H9 (cell line): ENCODE measurements around the gene XPR1. TPM values are rescaled to one million over a fixed set of nuclear protein-coding genes. Genes with fewer than 3 reads are reported as not detected.
"Not testable (repeated sequence)": the region's sequence is repeated elsewhere in the genome, so short reads cannot be mapped to it uniquely, and the experiment has no call there.

Experiments used
- DNase-seq: peaks from one replicate; pipeline ENCODE4 v3.0.0-alpha.2; 2017
- H2AFZ ChIP-seq: one replicate; pipeline ENCODE4 v1.6.1; 2013; ENCODE audit warnings: mild to moderate bottlenecking, low read length, control low read depth, moderate library complexity
- H2AK5ac ChIP-seq: 2 replicates; pipeline ENCODE4 v1.6.1; 2013; ENCODE audit warnings: low read length, control low read depth, mixed read lengths; ENCODE audit not compliant: insufficient read length
- H2BK120ac ChIP-seq: one replicate; pipeline ENCODE4 v1.6.1; 2013; ENCODE audit warnings: low read depth, mild to moderate bottlenecking, low read length, control low read depth, inconsistent platforms; ENCODE audit not compliant: poor library complexity, severe bottlenecking
- H2BK12ac ChIP-seq: 2 replicates; pipeline ENCODE4 v1.6.1; 2013; ENCODE audit warnings: low read length, control low read depth, mixed read lengths, low read depth; ENCODE audit not compliant: insufficient read length
- H2BK15ac ChIP-seq: 2 replicates; pipeline ENCODE4 v1.6.1; 2013; ENCODE audit warnings: low read depth, low read length, control low read depth
- H2BK20ac ChIP-seq: one replicate; pipeline ENCODE4 v1.6.1; 2013; ENCODE audit warnings: low read depth, mild to moderate bottlenecking, low read length, control low read depth, inconsistent platforms; ENCODE audit not compliant: poor library complexity, severe bottlenecking
- H2BK5ac ChIP-seq: 2 replicates; pipeline ENCODE4 v1.6.1; 2013; ENCODE audit warnings: low read length, control low read depth, mixed read lengths; ENCODE audit not compliant: insufficient read length
- H3K14ac ChIP-seq: 2 replicates; pipeline ENCODE4 v1.6.1; 2013; ENCODE audit warnings: low read length, control low read depth; ENCODE audit not compliant: insufficient read depth
- H3K18ac ChIP-seq: 2 replicates; pipeline ENCODE4 v1.6.1; 2013; ENCODE audit warnings: low read depth, mild to moderate bottlenecking, mixed read lengths, low read length, control low read depth; ENCODE audit not compliant: insufficient read length
- H3K23ac ChIP-seq: 2 replicates; pipeline ENCODE4 v1.6.1; 2013; ENCODE audit warnings: low read length, control low read depth, mixed read lengths, low read depth; ENCODE audit not compliant: insufficient read length
- H3K23me2 ChIP-seq: 2 replicates; pipeline ENCODE4 v1.6.1; 2013; ENCODE audit warnings: low read depth, mild to moderate bottlenecking, mixed read lengths, low read length, control low read depth; ENCODE audit not compliant: insufficient read length, poor library complexity, severe bottlenecking
- H3K27ac ChIP-seq: 2 replicates; pipeline ENCODE4 v1.5.1; 2013; ENCODE audit warnings: low read length, control low read depth, mixed read lengths, low read depth; ENCODE audit not compliant: insufficient read length
- H3K27me3 ChIP-seq: 2 replicates; pipeline ENCODE4 v1.6.1; 2013; ENCODE audit warnings: low read length, control low read depth, inconsistent platforms; ENCODE audit not compliant: insufficient read depth
- H3K4ac ChIP-seq: 2 replicates; pipeline ENCODE4 v1.6.1; 2013; ENCODE audit warnings: low read depth, mild to moderate bottlenecking, control low read depth, inconsistent platforms, low read length, moderate library complexity
- H3K4me1 ChIP-seq: 2 replicates; pipeline ENCODE4 v1.6.1; 2013; ENCODE audit warnings: low read length, control low read depth, inconsistent platforms; ENCODE audit not compliant: insufficient read depth
- H3K4me2 ChIP-seq: 2 replicates; pipeline ENCODE4 v1.6.1; 2013; ENCODE audit warnings: low read length, control low read depth, mixed read lengths; ENCODE audit not compliant: insufficient read length, insufficient read depth
- H3K56ac ChIP-seq: 2 replicates; pipeline ENCODE4 v1.6.1; 2013; ENCODE audit warnings: low read depth, mild to moderate bottlenecking, mixed read lengths, low read length, control low read depth; ENCODE audit not compliant: insufficient read length
- H3K79me1 ChIP-seq: 2 replicates; pipeline ENCODE4 v1.6.1; 2013; ENCODE audit warnings: low read depth, mild to moderate bottlenecking, moderate library complexity, low read length, control low read depth, inconsistent platforms; ENCODE audit not compliant: insufficient read depth, poor library complexity, severe bottlenecking
- H3K79me2 ChIP-seq: 2 replicates; pipeline ENCODE4 v1.6.1; 2013; ENCODE audit warnings: low read length, control low read depth, inconsistent platforms; ENCODE audit not compliant: insufficient read depth
- H3K9ac ChIP-seq: 2 replicates; pipeline ENCODE4 v1.6.1; 2013; ENCODE audit warnings: low read length, control low read depth, mixed read lengths; ENCODE audit not compliant: insufficient read length; ENCODE audit errors: extremely low read depth
- H3K9me3 ChIP-seq: one replicate; pipeline ENCODE4 v1.6.1; 2013; ENCODE audit warnings: low read depth, low read length, inconsistent platforms; ENCODE audit not compliant: control insufficient read depth
- H3T11ph ChIP-seq: one replicate; pipeline ENCODE4 v1.6.1; 2013; ENCODE audit warnings: mild to moderate bottlenecking, low read length, control low read depth, inconsistent platforms
- H4K20me1 ChIP-seq: one replicate; pipeline ENCODE4 v1.6.1; 2013; ENCODE audit not compliant: control insufficient read depth, insufficient read length, insufficient read depth
- H4K5ac ChIP-seq: 2 replicates; pipeline ENCODE4 v1.6.1; 2013; ENCODE audit warnings: low read depth, mild to moderate bottlenecking, mixed read lengths, low read length, control low read depth; ENCODE audit not compliant: insufficient read length
- H4K8ac ChIP-seq: replicated peaks from 2 replicates; pipeline ENCODE4 v1.6.1; 2013; ENCODE audit warnings: low read length, control low read depth, mixed read lengths, low read depth; ENCODE audit not compliant: insufficient read length
- H4K91ac ChIP-seq: 2 replicates; pipeline ENCODE4 v1.6.1; 2013; ENCODE audit warnings: low read depth, mild to moderate bottlenecking, moderate library complexity, mixed read lengths, low read length, control low read depth; ENCODE audit not compliant: insufficient read length
- H3K27ac Mint-ChIP-seq, 3 experiments: 2 replicates in 2 of 3; 3 replicates in 1 of 3; pipeline ENCODE4 v1.8.0; 2020 to 2021; ENCODE audit warnings: mixed read lengths in 3 of 3, mild to moderate bottlenecking in 1 of 3, moderate library complexity in 1 of 3
- H3K27me3 Mint-ChIP-seq: 2 replicates; pipeline ENCODE4 v1.8.0; 2021; ENCODE audit warnings: low read depth, mild to moderate bottlenecking, moderate library complexity, mixed read lengths
- H3K36me3 Mint-ChIP-seq, 3 experiments: 2 replicates in 2 of 3; 3 replicates in 1 of 3; pipeline ENCODE4 v1.8.0; 2020 to 2021; ENCODE audit warnings: low read depth in 3 of 3, mixed read lengths in 3 of 3; ENCODE audit not compliant: insufficient read depth in 1 of 3
- H3K4me1 Mint-ChIP-seq, 2 experiments: 2 replicates each; pipeline ENCODE4 v1.8.0; 2020; ENCODE audit warnings: mixed read lengths in 2 of 2
- H3K4me3 Mint-ChIP-seq, 2 experiments: 2 replicates in 1 of 2; 3 replicates in 1 of 2; pipeline ENCODE4 v1.8.0; 2020 to 2021; ENCODE audit warnings: mild to moderate bottlenecking in 2 of 2, mixed read lengths in 2 of 2, moderate library complexity in 1 of 2
- H3K9me3 Mint-ChIP-seq, 2 experiments: 2 replicates in 1 of 2; 3 replicates in 1 of 2; pipeline ENCODE4 v1.8.0; 2020; ENCODE audit warnings: mild to moderate bottlenecking in 2 of 2, mixed read lengths in 2 of 2, moderate library complexity in 1 of 2
- whole genome bisulfite sequencing: extraction: QIAGEN DNeasy Blood & Tissue Kit; methylation state at CpG from one replicate; pipeline ENCODE4 v1.1.7; 2013; ENCODE audit warnings: missing lambda C conversion rate, low lambda C conversion rate, mixed read lengths; ENCODE audit not compliant: insufficient read length; ENCODE audit errors: extremely low coverage; 5-methylcytosine and 5-hydroxymethylcytosine counted together
- total RNA-seq: library from RNA; stranded (reverse); gene quantifications from 2 replicates; pipeline ENCODE4 v1.2.1, GENCODE V29; 2021

XPR1 gene
- total RNA-seq, 1 experiment from 2014 or later = 34.1 TPM

- not testable (repeated sequence) for H4K5ac ChIP-seq, H3K23ac ChIP-seq, H3K18ac ChIP-seq, H4K8ac ChIP-seq, H2BK120ac ChIP-seq, H2AFZ ChIP-seq, H3K56ac ChIP-seq, H3K4me2 ChIP-seq, DNase-seq, H4K20me1 ChIP-seq, H3K27me3 Mint-ChIP-seq, H2BK5ac ChIP-seq, H3K23me2 ChIP-seq, H2BK20ac ChIP-seq, H3K9me3 ChIP-seq, H3K4ac ChIP-seq, H3K9ac ChIP-seq, H3K27ac Mint-ChIP-seq, H3K79me1 ChIP-seq, H2BK12ac ChIP-seq, H2AK5ac ChIP-seq, H3K4me1 Mint-ChIP-seq, H3K27me3 ChIP-seq, H3K4me3 Mint-ChIP-seq, H3K14ac ChIP-seq, H3K4me1 ChIP-seq, H3T11ph ChIP-seq, H3K79me2 ChIP-seq, H2BK15ac ChIP-seq, H3K27ac ChIP-seq, H4K91ac ChIP-seq
- no CpG with 5 or more reads among the region's 30 CpGs for WGBS
- Mint-ChIP-seq H3K9me3 (peaks cover 15 to 23% of the 10 kb centered on the region in 2 experiments), H3K36me3 (peaks cover 14 to 25% (median 18%) of the 10 kb centered on the region in 3 experiments)
Measured at GRCh38 chr1:180710746-180711145, 78.9 kb downstream of the XPR1 start.

GRCh38 chr1:180711260-180711659 is 79.4 kb downstream of the XPR1 start:
- H4K91ac ChIP-seq, H2BK20ac ChIP-seq, H3K27me3 Mint-ChIP-seq, H4K5ac ChIP-seq, H3K79me1 ChIP-seq, H3T11ph ChIP-seq, H3K9me3 ChIP-seq, H2AFZ ChIP-seq, H2AK5ac ChIP-seq, H2BK12ac ChIP-seq, H3K27me3 ChIP-seq, H3K56ac ChIP-seq, H3K79me2 ChIP-seq, H3K27ac ChIP-seq, H3K23me2 ChIP-seq, H2BK15ac ChIP-seq, H3K14ac ChIP-seq, H3K4me1 Mint-ChIP-seq, H3K4me2 ChIP-seq, H3K4me1 ChIP-seq, H3K18ac ChIP-seq, DNase-seq, H3K27ac Mint-ChIP-seq, H4K20me1 ChIP-seq, H2BK120ac ChIP-seq, H4K8ac ChIP-seq, H3K4me3 Mint-ChIP-seq, H3K4ac ChIP-seq, H2BK5ac ChIP-seq, H3K23ac ChIP-seq, H3K9ac ChIP-seq: not testable (repeated sequence)
- no CpG with 5 or more reads among the region's 19 CpGs for WGBS
- peaks cover 15 to 23% of the 10 kb centered on the region in 2 experiments for H3K9me3 Mint-ChIP-seq
- H3K36me3 Mint-ChIP-seq = peaks cover 14 to 25% (median 18%) of the 10 kb centered on the region in 3 experiments
